IMR-90 (cell line): ENCODE measurements around the gene FGD5.

Experiments
- BHLHE40 ChIP-seq: fragments of 150-350 bp; IDR thresholded peaks from 2 replicates; pipeline ENCODE4 v1.6.1; 2016; ENCODE audit warnings: mild to moderate bottlenecking, low read depth, low read length
- CHD1 ChIP-seq: IDR thresholded peaks from 2 replicates; pipeline ENCODE4 v1.6.1; 2012; ENCODE audit warnings: low read depth, low read length, improper control_type of control experiment
- CTCF ChIP-seq: conservative IDR thresholded peaks from 2 replicates; pipeline ENCODE4 v1.5.1; 2012; ENCODE audit warnings: mild to moderate bottlenecking, low read depth, low read length, improper control_type of control experiment
- FOS ChIP-seq: fragments of 150-350 bp; IDR thresholded peaks from 2 replicates; pipeline ENCODE4 v1.6.1; 2016; ENCODE audit warnings: low read depth, low read length
- MAFK ChIP-seq: IDR thresholded peaks from 2 replicates; pipeline ENCODE4 v1.6.1; 2012; ENCODE audit warnings: low read depth, low read length, improper control_type of control experiment
- MXI1 ChIP-seq: IDR thresholded peaks from 2 replicates; pipeline ENCODE4 v1.6.1; 2012; ENCODE audit warnings: low read depth, mild to moderate bottlenecking, low read length, moderate library complexity, borderline replicate concordance
- NFE2L2 ChIP-seq: fragments of 150-350 bp; IDR thresholded peaks from 2 replicates; pipeline ENCODE4 v1.6.1; 2016; ENCODE audit warnings: low read depth, mild to moderate bottlenecking, low read length
- POLR2A ChIP-seq: IDR thresholded peaks from 2 replicates; pipeline ENCODE4 v1.6.1; 2012; ENCODE audit warnings: mild to moderate bottlenecking, low read depth, low read length
- RAD21 ChIP-seq: IDR thresholded peaks from 2 replicates; pipeline ENCODE4 v1.6.1; 2012; ENCODE audit warnings: low read length, improper control_type of control experiment
- RCOR1 ChIP-seq: IDR thresholded peaks from 2 replicates; pipeline ENCODE4 v1.6.1; 2012; ENCODE audit warnings: mild to moderate bottlenecking, low read length, improper control_type of control experiment; ENCODE audit not compliant: insufficient replicate concordance
- RFX5 ChIP-seq: IDR thresholded peaks from 2 replicates; pipeline ENCODE4 v1.8.0; 2012; ENCODE audit warnings: low read depth, mild to moderate bottlenecking, low read length, moderate library complexity
- SMC3 ChIP-seq: fragments of 150-350 bp; IDR thresholded peaks from 2 replicates; pipeline ENCODE4 v1.6.1; 2016; ENCODE audit warnings: low read depth, mild to moderate bottlenecking, antibody characterized with exemption, low read length, moderate library complexity
- USF2 ChIP-seq: fragments of 150-350 bp; IDR thresholded peaks from 2 replicates; pipeline ENCODE4 v1.6.1; 2017; ENCODE audit warnings: mild to moderate bottlenecking, antibody characterized with exemption, low read length, low read depth

GRCh38 chr3:14812196-14812790, 6.5 kb upstream of the FGD5 start:
- TF ChIP-seq CTCF (no peak), SMC3 (no peak), BHLHE40 (no peak), MXI1 (no peak), USF2 (no peak), RCOR1 (no peak), POLR2A (no peak), RAD21 (no peak), NFE2L2 (no peak), RFX5 (no peak), FOS (no peak), MAFK (no peak), CHD1 (no peak)
